GM04504 (cell line): ENCODE data around the gene DNAJB4.
"Not testable (repeated sequence)": the region's sequence is repeated elsewhere in the genome, so short reads cannot be mapped to it uniquely, and the experiment has no call there.

Experiments
- DNase-seq: peaks from one replicate; pipeline ENCODE4 v3.0.0-alpha.2; 2012; ENCODE audit warnings: low read depth

DNAJB4 gene

GRCh38 chr1:77990629-77991204 lies 14.0 kb upstream of the DNAJB4 start:
- DNase-seq, result no peak

DNA sequence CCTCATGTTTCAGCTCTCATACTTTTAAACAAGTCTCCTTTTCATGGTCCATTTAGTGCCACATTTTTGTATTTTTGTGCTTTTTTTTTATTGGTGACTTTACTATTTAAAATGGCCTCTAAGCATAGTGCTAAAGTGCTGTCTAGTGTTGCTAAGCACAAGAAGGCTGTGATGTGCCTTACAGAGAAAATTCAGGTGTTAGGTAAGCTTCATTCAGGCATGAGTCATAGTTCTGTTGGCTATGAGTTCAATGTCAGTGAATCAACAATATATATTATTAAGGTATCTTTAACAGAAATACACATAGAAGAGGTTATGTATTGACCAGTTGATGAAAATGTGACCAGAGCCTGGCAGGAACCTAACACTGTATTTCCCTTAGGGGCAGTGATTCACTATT lies 13.1 kb upstream of the DNAJB4 start:
- no peak for DNase-seq

DNA sequence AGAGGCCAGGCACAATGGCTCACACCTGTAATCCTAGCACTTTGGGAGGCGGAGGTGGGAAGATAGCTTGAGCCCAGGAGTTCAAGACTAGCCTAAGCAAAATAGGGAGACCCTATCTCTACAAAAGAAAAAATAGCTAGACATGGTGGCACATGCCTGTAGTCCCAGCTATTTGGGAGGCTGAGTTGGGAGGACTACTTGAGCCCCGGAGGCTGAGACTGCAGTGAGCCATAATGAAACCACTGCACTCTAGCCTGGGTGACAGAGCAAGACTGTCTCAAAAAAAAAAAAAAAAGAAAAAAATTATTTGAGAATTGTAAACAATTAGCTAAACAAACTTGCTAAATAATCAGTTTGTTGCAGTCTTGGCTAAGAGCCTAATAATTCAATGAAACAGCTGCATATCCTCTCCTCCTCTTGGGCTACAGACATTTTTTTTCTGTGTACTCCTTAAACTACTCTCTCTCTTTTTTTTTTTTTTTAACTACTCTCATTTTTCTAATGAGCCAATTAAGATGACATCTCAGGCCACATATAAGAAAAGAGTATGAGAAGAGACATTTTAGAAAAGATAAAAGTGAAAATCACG lies 10.5 kb upstream of the DNAJB4 start:
- no peak for DNase-seq

DNA sequence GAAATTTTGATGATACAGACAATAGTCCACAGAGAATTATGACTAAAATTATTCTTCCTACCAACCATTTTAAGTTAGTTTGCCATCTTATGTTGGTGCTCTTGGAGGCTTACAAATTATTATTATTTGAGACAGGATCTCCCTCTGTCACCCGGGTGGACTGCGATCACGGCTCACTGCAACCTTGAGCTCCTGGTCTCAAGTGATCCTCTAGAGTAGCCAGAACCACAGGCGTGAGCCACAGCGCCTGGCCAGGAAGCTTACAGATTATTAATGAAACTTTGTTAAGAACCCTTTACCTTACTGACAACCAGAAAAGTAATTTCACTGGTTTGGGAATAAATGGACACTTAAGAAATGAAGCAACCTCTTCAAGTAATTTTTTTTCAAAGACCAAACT lies 8.0 kb upstream of the DNAJB4 start:
- no peak for DNase-seq

- not testable (repeated sequence) for DNase-seq
Observed at GRCh38 chr1:78000536-78000935, 4.2 kb upstream of the DNAJB4 start.

GRCh38 chr1:78003070-78003746 lies 1.5 kb upstream of the DNAJB4 start:
- no peak for DNase-seq

GRCh38 chr1:78003882-78004718 lies 639 bp upstream of the DNAJB4 start:
- peak; percentile 24 for DNase-seq

DNA sequence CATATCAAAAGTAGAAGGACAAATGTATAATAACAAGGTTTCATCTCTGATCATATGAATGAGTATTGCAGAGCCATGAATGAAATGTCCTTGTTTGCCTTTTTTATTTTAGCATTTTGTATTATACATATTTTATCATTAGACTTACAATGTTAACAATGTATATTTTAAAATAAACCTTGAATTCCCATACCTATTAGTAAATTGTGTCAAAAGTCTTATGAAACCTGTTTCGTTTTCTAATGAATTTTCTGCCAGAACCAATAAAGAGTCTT lies 646 bp downstream of the DNAJB4 start:
- DNase-seq, result no peak

- DNase-seq, result peak; percentile 67
Observed at GRCh38 chr1:78005755-78006154, 1.0 kb downstream of the DNAJB4 start.

GRCh38 chr1:78006521-78006920 lies 1.8 kb downstream of the DNAJB4 start:
- no peak for DNase-seq

DNA sequence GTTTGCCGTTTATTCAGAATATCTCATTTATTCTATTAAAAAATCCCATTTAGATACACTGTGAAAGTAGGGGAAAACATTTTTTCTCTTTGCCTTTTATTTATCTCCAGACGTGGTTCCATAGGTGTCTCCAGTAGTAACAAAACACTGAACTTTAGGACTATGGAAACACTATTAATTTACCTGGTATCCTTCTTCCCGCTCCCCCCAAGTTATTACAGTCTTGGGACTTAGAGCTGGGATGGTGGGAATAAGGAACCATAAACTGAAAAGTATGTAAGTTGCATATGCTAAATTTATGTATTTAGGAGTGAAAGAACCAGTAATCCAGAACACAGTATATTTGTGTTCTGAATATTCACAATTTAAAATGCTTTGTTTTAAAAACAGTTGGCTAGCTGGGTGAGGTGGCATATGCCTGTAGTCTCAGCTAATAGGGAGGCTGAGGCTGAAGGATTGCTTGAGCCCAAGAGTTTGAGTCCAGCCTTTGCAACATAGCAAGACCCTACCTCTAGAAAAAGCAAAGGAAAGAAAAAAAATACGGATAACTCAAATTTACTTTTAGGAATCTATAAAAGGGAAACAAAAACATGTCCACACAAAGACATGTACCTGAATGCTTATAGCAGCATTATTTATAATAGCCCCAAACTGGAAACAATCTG lies 3.1 kb downstream of the DNAJB4 start:
- DNase-seq, result no peak

- DNase-seq, result no peak
Observed at GRCh38 chr1:78009276-78009675, 4.5 kb downstream of the DNAJB4 start.

DNA sequence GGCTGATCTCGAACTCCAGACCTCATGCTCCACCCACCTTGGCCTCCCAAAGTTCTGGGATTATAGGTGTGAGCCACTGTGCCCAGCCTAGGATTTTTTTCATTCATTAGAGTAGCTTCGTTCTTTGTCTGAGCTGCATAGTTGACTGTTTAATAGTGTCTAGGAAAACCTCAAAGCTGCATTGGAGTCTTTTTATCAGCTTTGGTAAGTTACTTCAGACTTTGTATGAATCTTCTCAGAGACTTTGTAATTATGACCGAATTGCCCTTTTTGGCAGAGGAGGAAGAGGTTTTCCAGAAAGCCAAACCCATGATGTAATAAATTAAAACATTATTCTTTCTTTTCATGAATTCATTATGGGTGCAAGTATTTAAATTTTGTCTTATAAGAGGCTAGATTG lies 5.1 kb downstream of the DNAJB4 start:
- peak; percentile 13 for DNase-seq

- no peak for DNase-seq
Observed at GRCh38 chr1:78011050-78011449, 6.3 kb downstream of the DNAJB4 start.

DNA sequence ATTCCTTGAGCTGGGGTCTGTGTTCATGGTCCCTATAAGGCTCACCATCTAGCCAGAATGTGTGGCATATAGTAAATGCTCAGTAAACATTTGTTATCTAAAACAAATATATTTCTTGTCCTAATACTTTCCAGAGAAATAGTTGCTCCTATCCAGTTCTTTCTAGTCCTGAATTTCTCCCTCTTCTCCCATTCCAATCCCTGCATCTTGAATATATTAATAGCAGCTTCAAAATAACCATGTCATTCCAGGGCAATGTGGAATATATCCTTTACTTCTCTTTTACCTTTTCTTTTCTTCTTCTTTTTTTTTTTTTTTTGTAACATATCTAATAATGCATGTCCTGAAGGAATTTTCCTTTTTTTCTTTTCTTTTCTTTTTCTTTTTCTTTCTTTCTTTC lies 10.4 kb downstream of the DNAJB4 start:
- DNase-seq, result no peak

DNA sequence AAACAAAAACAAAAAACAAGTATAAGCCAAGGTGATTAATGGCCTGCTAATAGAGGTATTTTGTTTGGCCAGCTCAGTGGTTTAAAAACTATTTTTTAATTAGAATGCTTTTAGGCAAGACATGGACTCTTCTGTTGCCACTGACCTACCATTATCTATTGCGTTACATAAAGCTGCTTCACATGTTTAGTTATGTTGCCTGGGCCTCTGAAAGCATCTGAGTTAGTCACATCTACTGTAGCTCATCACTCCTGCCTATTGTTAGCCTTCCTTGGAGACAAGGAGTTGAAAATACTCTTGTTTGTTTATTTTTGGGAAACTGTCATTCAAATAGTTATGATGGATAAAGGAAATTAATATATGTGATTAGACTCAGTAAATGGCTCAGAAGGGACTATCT lies 14.3 kb downstream of the DNAJB4 start:
- DNase-seq, result no peak

DNA sequence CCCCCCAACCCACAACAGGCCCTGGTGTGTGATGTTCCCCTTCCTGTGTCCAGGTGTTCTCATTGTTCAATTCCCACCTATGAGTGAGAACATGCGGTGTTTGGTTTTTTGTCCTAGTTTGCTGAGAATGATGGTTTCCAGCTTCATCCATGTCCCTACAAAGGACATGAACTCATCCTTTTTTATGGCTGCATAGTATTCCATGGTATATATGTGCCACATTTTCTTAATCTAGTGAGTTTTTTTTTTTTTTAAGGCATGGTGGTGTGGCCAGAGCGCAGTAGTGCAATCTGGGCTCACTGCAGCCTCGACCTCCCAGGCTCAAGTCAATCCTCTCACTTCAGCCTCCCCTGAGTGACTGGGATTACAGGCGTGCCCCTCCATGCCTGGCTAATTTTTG lies 16.4 kb downstream of the DNAJB4 start:
- not testable (repeated sequence) for DNase-seq

GRCh38 chr1:78029793-78030192 lies 25.1 kb downstream of the DNAJB4 start:
- no peak for DNase-seq

GRCh38 chr1:78032996-78033796 lies 28.5 kb downstream of the DNAJB4 start:
- no peak for DNase-seq

- DNase-seq, result no peak
Observed at GRCh38 chr1:78033797-78034172, 29.0 kb downstream of the DNAJB4 start.

DNA sequence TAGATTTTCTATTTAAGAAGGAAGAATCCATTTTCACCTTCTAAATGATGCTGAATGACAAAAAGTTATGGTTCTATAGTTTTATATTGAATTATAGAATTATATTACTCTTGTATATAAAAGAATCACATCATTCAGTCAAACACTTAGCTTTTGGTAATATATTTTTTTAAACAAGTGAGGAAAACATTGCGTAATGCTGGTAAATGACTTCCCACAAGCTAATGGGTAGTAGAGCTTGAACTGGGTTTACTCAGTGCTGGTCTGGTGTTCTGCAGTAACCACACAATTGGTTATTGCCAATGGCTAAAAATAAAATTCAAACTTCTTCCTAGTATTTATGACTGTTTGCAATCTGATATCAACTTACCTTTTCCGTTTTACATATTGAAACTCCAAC lies 30.4 kb downstream of the DNAJB4 start:
- DNase-seq, result no peak

- no peak for DNase-seq
Observed at GRCh38 chr1:78036450-78036849, 31.7 kb downstream of the DNAJB4 start.
